A673 (cell line): ENCODE data around the gene PPP1R26. TPM values are rescaled to one million over a fixed set of nuclear protein-coding genes. Genes with fewer than 3 reads are reported as not detected.

Experiments
- BruUV-seq: library from RNA; stranded (reverse); fragments of 400-500 nt; replicated peaks from 2 replicates; lab custom pipeline; 2021; lab: Mats Ljungman, UMichigan
- CTCF ChIA-PET: fragments of 300-600 bp; sonication (Branson Sonifier 250); formaldehyde crosslinking; loops from one replicate; lab custom pipeline; 2022; ENCODE audit warnings: antibody characterized with exemption; lab: Charles Lee
- POLR2A ChIA-PET: fragments of 300-600 bp; sonication (Branson Sonifier 250); formaldehyde crosslinking; loops from one replicate; lab custom pipeline; 2022; ENCODE audit warnings: antibody characterized with exemption; ENCODE audit not compliant: low non-redundant PET; lab: Charles Lee
- DNase-seq: peaks from one replicate; pipeline ENCODE4 v3.0.0-alpha.2; 2015; ENCODE audit warnings: low spot score
- H3K27ac ChIP-seq: fragments of 200-600 bp; sonication (generic); 2 replicates; pipeline ENCODE4 v1.5.1; 2016; ENCODE audit warnings: mixed run types, low read depth, mild to moderate bottlenecking, mixed read lengths, antibody characterized with exemption, low read length; ENCODE audit not compliant: poor library complexity, severe bottlenecking
- H3K27me3 ChIP-seq: fragments of 200-600 bp; sonication (generic); replicated peaks from 2 replicates; pipeline ENCODE4 v1.6.1; 2017; ENCODE audit warnings: mixed run types, low read depth, mild to moderate bottlenecking, mixed read lengths, antibody characterized with exemption, low read length; ENCODE audit not compliant: insufficient read depth, poor library complexity
- H3K36me3 ChIP-seq: fragments of 200-600 bp; sonication (generic); 2 replicates; pipeline ENCODE4 v1.6.1; 2016; ENCODE audit warnings: mixed run types, mild to moderate bottlenecking, mixed read lengths, antibody characterized with exemption, low read length; ENCODE audit not compliant: insufficient read depth, poor library complexity, severe bottlenecking
- H3K4me1 ChIP-seq: fragments of 200-600 bp; sonication (generic); 2 replicates; pipeline ENCODE4 v1.6.1; 2017; ENCODE audit warnings: mixed run types, mild to moderate bottlenecking, mixed read lengths, antibody characterized with exemption, low read length; ENCODE audit not compliant: insufficient read depth, poor library complexity, severe bottlenecking
- H3K4me3 ChIP-seq: fragments of 200-600 bp; sonication (generic); 2 replicates; pipeline ENCODE4 v1.5.1; 2016; ENCODE audit warnings: low read depth, mixed run types, mild to moderate bottlenecking, mixed read lengths, low read length; ENCODE audit not compliant: poor library complexity, severe bottlenecking
- H3K9me3 ChIP-seq: fragments of 200-600 bp; sonication (generic); 2 replicates; pipeline ENCODE4 v1.6.1; 2016; ENCODE audit warnings: mixed run types, low read depth, mild to moderate bottlenecking, mixed read lengths, antibody characterized with exemption, low read length; ENCODE audit not compliant: poor library complexity, severe bottlenecking
- EZH2 ChIP-seq: fragments of 200-600 bp; sonication (generic); IDR thresholded peaks from 2 replicates; pipeline ENCODE4 v1.6.1; 2017; ENCODE audit warnings: borderline replicate concordance, low read depth, mild to moderate bottlenecking, mixed read lengths, antibody characterized with exemption, low read length; ENCODE audit not compliant: poor library complexity, severe bottlenecking
- intact Hi-C: fragments of 100-400 bp; cut with micrococcal nuclease; formaldehyde crosslinking; loops from one replicate; pipeline ENCODE4 v1.10.0; 2022; ENCODE audit not compliant: unreplicated experiment
- total RNA-seq: library from RNA; stranded (reverse); gene quantifications from 2 replicates; pipeline ENCODE4 v1.2.3, GENCODE V29; 2021
- TF ChIP-seq, protein P1 (sequence below): fragments of 300-800, 200-600 bp; sonication (generic); conservative IDR thresholded peaks from 2 replicates; pipeline ENCODE4 v1.5.1; 2017; ENCODE audit warnings: low read depth, mild to moderate bottlenecking, antibody characterized with exemption, low read length, moderate library complexity, mixed read lengths

The PPP1R26 gene
- total RNA-seq, 1 experiment from 2014 or later: 7.4 TPM

DNA sequence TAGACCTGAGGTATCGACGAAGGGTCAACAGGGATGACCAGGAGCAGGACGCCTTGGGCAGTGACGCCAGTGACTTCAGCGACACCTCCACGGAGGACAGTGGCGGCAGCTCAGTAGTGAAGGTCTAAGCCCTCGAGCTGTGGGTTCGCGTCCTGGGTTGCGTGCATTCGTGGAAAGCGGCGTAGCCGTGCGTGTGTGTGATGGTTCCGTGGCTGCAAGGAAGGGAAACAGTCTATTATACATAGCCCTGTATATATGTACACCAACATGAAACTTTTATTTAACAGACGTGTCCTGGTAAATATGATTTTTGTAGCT, 8.4 kb downstream of the PPP1R26 start:
- TF ChIP-seq, protein P1, sequence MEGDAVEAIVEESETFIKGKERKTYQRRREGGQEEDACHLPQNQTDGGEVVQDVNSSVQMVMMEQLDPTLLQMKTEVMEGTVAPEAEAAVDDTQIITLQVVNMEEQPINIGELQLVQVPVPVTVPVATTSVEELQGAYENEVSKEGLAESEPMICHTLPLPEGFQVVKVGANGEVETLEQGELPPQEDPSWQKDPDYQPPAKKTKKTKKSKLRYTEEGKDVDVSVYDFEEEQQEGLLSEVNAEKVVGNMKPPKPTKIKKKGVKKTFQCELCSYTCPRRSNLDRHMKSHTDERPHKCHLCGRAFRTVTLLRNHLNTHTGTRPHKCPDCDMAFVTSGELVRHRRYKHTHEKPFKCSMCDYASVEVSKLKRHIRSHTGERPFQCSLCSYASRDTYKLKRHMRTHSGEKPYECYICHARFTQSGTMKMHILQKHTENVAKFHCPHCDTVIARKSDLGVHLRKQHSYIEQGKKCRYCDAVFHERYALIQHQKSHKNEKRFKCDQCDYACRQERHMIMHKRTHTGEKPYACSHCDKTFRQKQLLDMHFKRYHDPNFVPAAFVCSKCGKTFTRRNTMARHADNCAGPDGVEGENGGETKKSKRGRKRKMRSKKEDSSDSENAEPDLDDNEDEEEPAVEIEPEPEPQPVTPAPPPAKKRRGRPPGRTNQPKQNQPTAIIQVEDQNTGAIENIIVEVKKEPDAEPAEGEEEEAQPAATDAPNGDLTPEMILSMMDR: no peak
- no peak for TF ChIP-seq EZH2
- Histone ChIP-seq H3K4me1 (no peaks in the 10 kb centered on the region), H3K27ac (no peak overlapping the region), H3K9me3 (no peaks in the 10 kb centered on the region), H3K4me3 (no peak overlapping the region), H3K36me3 (no peaks in the 10 kb centered on the region), H3K27me3 (no peaks in the 10 kb centered on the region)
- CTCF ChIA-PET: no interaction called here
- BruUV-seq: no TSS peak
- intact Hi-C loops: no loop called here
- POLR2A ChIA-PET: no interaction called here
- no peak for DNase-seq

DNA sequence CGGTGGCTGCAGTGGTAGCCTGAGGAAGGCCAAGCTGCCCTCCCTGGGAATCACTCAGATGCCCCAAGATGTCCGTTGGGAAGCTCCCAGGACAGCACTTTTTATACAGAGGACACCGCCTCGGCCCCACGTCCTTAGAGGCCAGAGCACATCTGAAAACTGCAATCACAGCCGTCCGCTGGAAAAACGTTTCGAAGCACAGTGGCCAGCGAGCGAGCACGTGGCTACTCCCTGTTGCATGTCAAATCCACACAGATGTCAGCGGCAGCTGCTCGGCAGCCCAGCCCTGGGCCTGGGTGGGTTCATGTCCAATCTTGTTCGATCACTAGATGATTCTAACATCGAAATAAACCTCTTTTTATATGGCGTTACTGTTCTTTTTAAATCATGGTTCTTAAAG, 8.9 kb downstream of the PPP1R26 start:
- H3K27me3 ChIP-seq: no peaks in the 10 kb centered on the region
- intact Hi-C loops: no loop called here
- H3K9me3 ChIP-seq: no peaks in the 10 kb centered on the region
- H3K4me3 ChIP-seq: no peak overlapping the region
- CTCF ChIA-PET: no interaction called here
- no peaks in the 10 kb centered on the region for H3K4me1 ChIP-seq
- H3K36me3 ChIP-seq: no peaks in the 10 kb centered on the region
- no peak for DNase-seq
- TF ChIP-seq, protein P1: no peak
- TF ChIP-seq EZH2: no peak
- BruUV-seq: no TSS peak
- no peak overlapping the region for H3K27ac ChIP-seq
- POLR2A ChIA-PET: no interaction called here

DNA sequence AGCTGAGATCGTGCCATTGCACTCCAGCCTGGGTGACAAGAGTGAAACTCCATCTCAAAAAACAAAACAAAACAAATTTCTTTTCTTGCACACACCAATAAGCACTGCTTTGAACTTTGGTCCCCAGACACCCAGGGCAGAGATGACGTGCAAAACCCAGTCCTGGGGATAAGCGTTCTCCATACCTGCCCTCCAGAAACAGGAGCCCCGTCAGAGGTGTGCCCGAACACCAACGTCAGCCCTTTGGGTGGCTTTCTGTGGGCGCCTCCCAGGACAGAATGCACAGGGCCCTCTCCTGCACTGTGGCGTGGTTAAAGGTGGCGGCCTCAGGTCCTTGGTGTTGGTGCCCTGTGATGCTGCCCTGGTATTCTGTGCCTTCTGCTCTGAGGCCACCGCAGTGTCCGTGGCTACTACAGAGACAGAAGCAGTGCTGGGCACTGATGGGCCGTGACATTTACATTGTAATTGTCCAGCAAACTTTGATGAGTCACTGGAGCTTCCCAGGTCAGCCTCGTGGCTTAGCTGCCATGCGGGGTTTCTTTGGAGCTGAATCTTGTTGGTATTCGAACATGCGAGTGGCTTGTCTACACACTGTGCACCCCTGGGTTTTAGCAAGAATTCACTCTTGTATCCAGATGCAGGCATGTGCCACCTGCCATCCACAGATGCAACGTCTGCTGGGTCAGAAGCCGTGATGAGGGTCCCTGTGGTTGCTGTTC, 9.8 kb downstream of the PPP1R26 start:
- no peak for TF ChIP-seq EZH2
- TF ChIP-seq, protein P1: no peak
- ChIA-PET POLR2A (no interaction called here), CTCF (no interaction called here)
- no peak for DNase-seq
- H3K27ac ChIP-seq: no peak overlapping the region
- H3K27me3 ChIP-seq: no peaks in the 10 kb centered on the region
- H3K36me3 ChIP-seq: no peaks in the 10 kb centered on the region
- no peaks in the 10 kb centered on the region for H3K9me3 ChIP-seq
- no peaks in the 10 kb centered on the region for H3K4me1 ChIP-seq
- BruUV-seq: no TSS peak
- intact Hi-C loops: no loop called here
- no peak overlapping the region for H3K4me3 ChIP-seq
